Gastroesophageal sphincter (tissue), 3 donors: ENCODE data around the gene ABHD17A.

ENCODE experiments used
- CTCF ChIP-seq, 4 experiments: fragments of 200-600 bp in 2 of 4; fragments of 450-650 bp in 2 of 4; sonication (generic) in 1 of 4; IDR thresholded peaks; one replicate each; pipeline ENCODE4 v1.5.1; 2017 to 2019; ENCODE audit warnings: antibody characterized with exemption in 4 of 4, mild to moderate bottlenecking in 2 of 4, moderate library complexity in 2 of 4
- POLR2A ChIP-seq, 2 donors: fragments of 450-650 bp; IDR thresholded peaks; one replicate each; pipeline ENCODE4 v1.6.1; 2017; ENCODE audit warnings: antibody characterized with exemption in 2 of 2, mild to moderate bottlenecking in 2 of 2, moderate library complexity in 1 of 2

- TF ChIP-seq POLR2A (IDR thresholded peaks at IDR 0.05) (peak; percentile 67 to 72), CTCF (IDR thresholded peaks at IDR 0.05) (peak in 1 of 4 experiments; percentile 8)
Observed at GRCh38 chr19:1885398-1886119, at the start of gene ABHD17A.
